ENCODE results near the gene SKIDA1. TPM values are rescaled to one million over a fixed set of nuclear protein-coding genes. Genes with fewer than 3 reads are reported as not detected.
"Not testable (repeated sequence)": the region's sequence is repeated elsewhere in the genome, so short reads cannot be mapped to it uniquely, and the experiment has no call there.

The SKIDA1 gene
- 22.3 and 22.8 TPM in 2 replicates for total RNA-seq (2014; rRNA removed; shearing (Covaris generic))

GRCh38 chr10:21525367-21526187 is at the start of gene SKIDA1:
SKIDA1 (minus strand) TSS chr10:21525682; CDS start chr10:21517822, 7,860 bp downstream.
- in situ Hi-C loops (cut with HindIII; ENCODE audit: low sequenced_read_pairs), result no loop called here
- peak; percentile 81 for DNase-seq (ENCODE audit: low spot score)

DNA sequence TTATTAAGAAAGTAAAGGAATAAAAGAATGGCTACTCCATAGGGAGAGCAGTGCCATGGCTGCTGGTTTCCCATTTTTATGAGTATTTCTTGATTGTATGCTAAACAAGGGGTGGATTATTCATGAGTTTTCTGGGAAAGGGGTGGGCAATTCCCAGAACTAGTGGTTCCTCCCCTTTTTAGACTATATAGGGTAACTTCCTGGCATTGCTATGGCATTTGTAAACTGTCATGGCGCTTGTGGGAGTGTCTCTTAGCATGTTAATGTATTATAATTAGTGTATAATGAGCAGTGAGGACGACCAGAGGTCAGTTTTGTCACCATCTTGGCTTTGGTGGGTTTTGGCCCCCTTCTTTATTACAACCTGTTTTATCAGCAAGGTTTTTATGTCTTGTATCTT is 49.0 kb upstream of the SKIDA1 start:
- in situ Hi-C loops (cut with HindIII; ENCODE audit: low sequenced_read_pairs); DNase-seq (ENCODE audit: low spot score): not testable (repeated sequence)

GRCh38 chr10:21572578-21572977 is 47.1 kb upstream of the SKIDA1 start:
- no peak for DNase-seq (ENCODE audit: low spot score)
- in situ Hi-C loops (cut with HindIII; ENCODE audit: low sequenced_read_pairs), result no loop called here

- in situ Hi-C loops (cut with HindIII; ENCODE audit: low sequenced_read_pairs), result no loop called here
- DNase-seq (ENCODE audit: low spot score), result no peak
These were observed 45.5 kb upstream of the SKIDA1 start for GRCh38 chr10:21570761-21571521.

DNA sequence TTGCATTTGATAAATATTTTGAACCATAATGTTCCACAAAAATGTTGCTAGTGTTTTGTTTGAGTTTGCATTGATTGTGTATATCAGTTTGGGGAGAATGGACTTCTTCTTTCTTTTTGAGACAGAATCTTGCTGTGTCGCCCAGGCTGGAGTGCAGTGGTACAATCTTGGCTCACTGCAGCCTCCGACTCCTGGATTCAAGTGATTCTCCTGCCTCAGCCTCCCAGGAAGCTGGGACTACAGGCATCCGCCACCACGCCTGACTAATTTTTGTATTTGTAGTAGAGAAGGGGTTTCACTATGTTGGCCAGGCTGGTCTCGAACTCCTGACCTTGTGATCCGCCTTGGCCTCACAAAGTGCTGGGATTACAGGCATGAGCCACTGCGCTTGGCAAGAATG is 33.5 kb upstream of the SKIDA1 start:
- in situ Hi-C loops (cut with HindIII; ENCODE audit: low sequenced_read_pairs); DNase-seq (ENCODE audit: low spot score): not testable (repeated sequence)

DNA sequence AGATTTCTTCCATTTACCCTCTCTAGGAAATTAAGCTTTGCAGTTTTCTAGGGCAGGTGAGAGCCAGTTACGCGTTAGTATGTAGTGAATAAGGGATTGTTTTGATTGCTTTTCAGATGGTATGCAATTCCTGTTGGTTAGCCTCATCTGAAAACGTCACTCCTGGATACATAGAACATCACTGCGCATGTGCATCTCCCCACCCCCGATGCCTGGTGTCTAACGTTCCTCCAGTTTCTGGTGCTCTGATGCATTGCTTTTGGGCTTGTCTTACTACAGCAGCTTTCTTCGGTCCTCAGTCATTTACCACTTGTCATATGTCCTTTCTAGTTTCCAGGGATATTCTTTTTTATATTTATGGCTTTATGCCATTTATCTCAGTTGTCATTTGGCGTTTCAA is 31.0 kb upstream of the SKIDA1 start:
- in situ Hi-C loops (cut with HindIII; ENCODE audit: low sequenced_read_pairs), result no loop called here
- DNase-seq (ENCODE audit: low spot score), result no peak

DNA sequence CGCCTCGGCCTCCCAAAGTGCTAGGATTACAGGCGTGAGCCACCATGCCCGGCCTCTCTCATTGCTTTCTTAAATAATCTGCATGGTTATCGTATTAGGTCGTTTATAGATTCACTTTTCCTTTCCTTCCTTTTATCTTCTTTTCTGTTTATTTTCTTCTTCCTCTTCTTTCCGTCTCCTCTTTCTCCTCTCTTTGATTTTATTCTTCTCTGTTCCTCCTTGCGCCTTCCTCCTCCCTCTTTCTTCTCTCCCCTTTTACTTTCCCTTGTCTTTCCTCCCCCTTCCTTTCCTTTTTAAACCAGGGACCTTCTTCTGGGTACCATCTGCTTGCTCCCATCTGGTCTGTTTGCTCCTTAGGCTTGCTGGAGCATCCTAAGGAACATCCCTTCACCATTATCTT is 27.2 kb upstream of the SKIDA1 start:
- no peak for DNase-seq (ENCODE audit: low spot score)
- in situ Hi-C loops (cut with HindIII; ENCODE audit: low sequenced_read_pairs), result no loop called here

GRCh38 chr10:21547246-21547645 is 21.8 kb upstream of the SKIDA1 start:
- in situ Hi-C loops (cut with HindIII; ENCODE audit: low sequenced_read_pairs), result no loop called here
- DNase-seq (ENCODE audit: low spot score), result no peak

DNA sequence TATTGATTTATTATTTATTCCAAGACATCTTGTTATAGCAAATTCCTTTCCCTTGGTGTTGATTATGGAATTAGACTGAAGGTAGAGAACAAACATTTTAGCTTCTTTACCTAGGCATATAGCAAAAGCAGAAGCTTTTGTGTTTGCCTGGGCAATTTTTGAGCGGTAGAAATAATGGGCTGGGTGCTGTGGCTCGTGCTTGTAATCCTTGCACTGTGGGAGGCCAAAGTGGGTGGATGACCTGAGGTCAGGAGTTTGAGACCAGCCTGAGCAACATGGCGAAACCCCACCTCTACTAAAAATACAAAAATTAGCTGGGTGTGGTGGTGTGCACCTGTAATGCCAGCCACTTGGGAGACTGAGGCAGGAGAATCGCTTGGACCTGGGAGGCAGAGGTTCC is 15.2 kb upstream of the SKIDA1 start:
- DNase-seq (ENCODE audit: low spot score); in situ Hi-C loops (cut with HindIII; ENCODE audit: low sequenced_read_pairs): not testable (repeated sequence)

DNA sequence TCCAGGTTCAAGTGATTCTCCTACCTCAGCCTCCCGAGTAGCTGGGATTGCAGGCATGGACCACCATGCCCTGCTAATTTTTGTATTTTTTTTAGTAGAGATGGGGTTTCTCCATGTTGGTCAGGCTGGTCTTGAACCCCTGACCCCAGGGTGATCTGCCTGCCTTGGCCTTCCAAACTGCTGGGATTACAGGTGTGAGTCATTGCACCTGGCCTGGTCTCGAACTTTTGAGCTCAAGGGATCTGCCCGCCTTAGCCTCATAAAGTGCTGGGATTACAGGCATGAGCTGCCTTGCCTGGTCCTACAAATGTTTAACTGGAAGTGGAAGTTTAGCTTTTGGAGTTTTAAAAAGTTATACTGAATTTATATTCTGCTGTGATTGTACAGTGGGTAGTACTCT is 11.4 kb upstream of the SKIDA1 start:
- DNase-seq (ENCODE audit: low spot score), result no peak
- in situ Hi-C loops (cut with HindIII; ENCODE audit: low sequenced_read_pairs), result no loop called here

GRCh38 chr10:21535976-21536375 is 10.5 kb upstream of the SKIDA1 start:
- DNase-seq (ENCODE audit: low spot score); in situ Hi-C loops (cut with HindIII; ENCODE audit: low sequenced_read_pairs): not testable (repeated sequence)

DNA sequence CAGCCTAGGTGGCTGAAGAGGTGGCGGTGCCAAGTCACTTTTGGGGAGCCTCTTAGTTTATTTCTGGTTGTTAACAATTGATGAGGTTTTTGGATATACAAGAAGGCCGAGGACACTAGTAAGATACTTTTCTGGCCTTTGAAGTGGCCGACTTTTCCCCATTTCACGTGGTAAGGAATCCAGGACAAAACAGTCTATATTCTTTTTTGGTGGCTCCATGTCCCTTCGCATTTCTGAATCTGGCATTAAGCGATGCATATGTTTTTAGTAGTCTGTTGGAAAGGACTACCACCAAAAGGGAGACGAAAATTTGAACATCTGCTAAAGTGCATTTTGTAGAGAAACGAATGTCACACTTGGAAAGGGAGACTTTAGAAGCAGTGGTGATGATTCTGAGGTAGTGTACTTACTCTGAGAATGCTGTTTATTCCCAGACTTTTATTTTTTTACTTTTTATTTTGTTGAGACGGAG is 10.0 kb upstream of the SKIDA1 start:
- peak; percentile 30 for DNase-seq (ENCODE audit: low spot score)
- in situ Hi-C loops (cut with HindIII; ENCODE audit: low sequenced_read_pairs), result no loop called here

DNA sequence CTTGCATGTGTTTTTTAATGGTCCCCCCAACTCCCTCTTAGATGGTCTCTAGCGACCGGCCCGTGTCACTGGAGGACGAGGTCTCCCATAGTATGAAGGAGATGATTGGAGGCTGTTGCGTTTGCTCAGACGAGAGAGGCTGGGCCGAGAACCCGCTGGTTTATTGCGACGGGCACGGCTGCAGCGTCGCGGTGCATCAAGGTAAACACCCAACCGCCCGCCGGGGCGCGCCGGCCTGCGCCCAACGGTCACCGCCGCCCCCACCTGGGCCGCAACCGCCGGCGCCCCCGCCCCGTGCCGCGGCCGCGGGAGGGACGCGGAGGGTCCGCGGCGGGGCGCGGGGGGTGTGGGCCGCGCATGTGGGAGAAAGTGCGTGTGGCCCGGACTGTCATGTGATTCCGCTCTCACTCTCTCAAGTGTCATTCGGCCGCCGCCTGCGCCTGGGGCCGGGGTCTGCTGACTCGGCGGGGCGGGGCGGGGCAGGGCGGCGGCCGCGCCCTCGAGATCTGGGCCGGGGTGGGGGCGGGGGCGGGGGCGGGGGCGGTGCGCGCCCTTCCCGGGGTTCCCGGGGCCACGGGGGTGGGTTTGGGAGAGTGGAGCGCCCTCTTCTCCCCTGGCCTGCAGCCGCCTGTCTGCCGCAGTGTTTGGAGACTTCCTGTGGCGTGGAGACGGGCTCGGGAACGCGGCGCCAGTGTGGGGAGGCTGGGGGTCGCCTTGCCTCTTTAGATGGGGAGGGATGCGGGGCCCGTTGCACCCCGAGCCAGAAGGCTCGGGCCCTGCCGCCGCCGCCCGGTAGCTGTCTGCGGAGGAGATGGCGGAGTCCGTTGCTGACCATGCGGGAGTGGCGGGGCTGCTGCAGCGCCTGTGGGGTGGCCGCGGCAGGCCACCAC is 9.4 kb upstream of the SKIDA1 start:
- in situ Hi-C loops (cut with HindIII; ENCODE audit: low sequenced_read_pairs), result no loop called here

GRCh38 chr10:21534280-21534586 is 8.8 kb upstream of the SKIDA1 start:
- DNase-seq (ENCODE audit: low spot score), result no peak
- in situ Hi-C loops (cut with HindIII; ENCODE audit: low sequenced_read_pairs), result no loop called here

More for the DNA sequence above, 9.4 kb upstream of the SKIDA1 start:
- peak; percentile 48 for DNase-seq (ENCODE audit: low spot score)

DNA sequence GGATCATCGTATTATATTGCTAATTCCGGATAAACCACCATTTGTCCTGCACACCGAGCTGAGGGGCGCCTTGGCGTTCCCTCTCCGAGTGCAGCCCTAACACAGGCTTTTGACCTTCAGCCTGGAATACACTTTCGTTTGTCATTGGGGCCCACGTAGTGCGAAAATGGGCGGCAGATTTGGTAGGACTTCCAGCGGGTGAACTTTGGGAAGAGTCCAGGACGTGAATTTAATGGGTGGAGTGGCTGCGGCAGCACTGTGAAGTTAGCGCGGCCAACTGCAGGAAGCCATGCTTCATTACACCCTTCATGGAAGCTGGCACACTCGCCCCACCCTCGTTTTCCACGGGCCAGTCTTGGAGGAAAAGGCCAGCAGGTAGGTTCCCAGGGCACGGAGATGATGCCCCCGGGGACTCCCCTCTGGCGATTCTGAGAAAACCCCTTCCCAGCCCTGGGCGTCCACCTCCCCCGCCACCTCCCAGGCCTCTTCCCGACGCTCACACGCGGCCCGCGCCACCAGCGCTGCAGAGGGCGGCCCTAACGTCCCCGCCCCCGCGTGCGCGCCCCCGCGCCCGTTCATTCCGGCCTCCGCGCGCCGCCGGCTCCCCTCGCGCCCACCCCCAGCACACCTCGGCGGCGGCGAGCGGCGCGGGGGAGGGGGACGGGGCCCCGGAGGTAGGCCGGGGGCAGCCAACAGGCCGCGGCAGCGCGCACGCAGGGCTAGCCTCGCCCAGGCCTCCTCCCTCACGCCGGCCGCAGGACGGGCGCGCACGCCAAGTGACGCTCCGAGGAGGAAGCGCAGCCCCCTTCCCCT is 8.2 kb upstream of the SKIDA1 start, which contains the start of gene MLLT10:
TSS of gene MLLT10 (plus strand) at position 766 of the 813 bp plus-strand sequence. CDS start 413 bp downstream, outside the sequence.
- in situ Hi-C loops (cut with HindIII; ENCODE audit: low sequenced_read_pairs), result no loop called here
- peak; percentile 91 for DNase-seq (ENCODE audit: low spot score)

GRCh38 chr10:21532694-21533466 is 7.4 kb upstream of the SKIDA1 start:
- DNase-seq (ENCODE audit: low spot score), result peak; percentile 36
- in situ Hi-C loops (cut with HindIII; ENCODE audit: low sequenced_read_pairs), result no loop called here

- DNase-seq (ENCODE audit: low spot score), result no peak
- in situ Hi-C loops (cut with HindIII; ENCODE audit: low sequenced_read_pairs), result no loop called here
These were observed 5.7 kb upstream of the SKIDA1 start for GRCh38 chr10:21531164-21531563.

- DNase-seq (ENCODE audit: low spot score), result peak; percentile 21
These were observed 5.2 kb upstream of the SKIDA1 start for GRCh38 chr10:21530641-21531040.

More at GRCh38 chr10:21530641-21531040, 5.2 kb upstream of the SKIDA1 start:
- in situ Hi-C loops (cut with HindIII; ENCODE audit: low sequenced_read_pairs), result no loop called here
